Mucosa of stomach (tissue), 1 donor: ENCODE results near the gene SMC3.
"Not testable (repeated sequence)": the region's sequence is repeated elsewhere in the genome, so short reads cannot be mapped to it uniquely, and the experiment has no call there.

Experiments used
- H3K27me3 ChIP-seq: one replicate; pipeline ENCODE4 v1.7.0; 2013; ENCODE audit warnings: mild to moderate bottlenecking, low read length; ENCODE audit not compliant: control insufficient read depth, insufficient read depth
- H3K36me3 ChIP-seq: one replicate; pipeline ENCODE4 v1.7.0; 2013; ENCODE audit warnings: low read length; ENCODE audit not compliant: control insufficient read depth, insufficient read depth
- H3K4me1 ChIP-seq: one replicate; pipeline ENCODE4 v1.7.0; 2013; ENCODE audit warnings: mild to moderate bottlenecking, low read length; ENCODE audit not compliant: control insufficient read depth, insufficient read depth
- H3K4me3 ChIP-seq: one replicate; pipeline ENCODE4 v1.7.0; 2013; ENCODE audit warnings: low read length
- H3K9ac ChIP-seq: one replicate; pipeline ENCODE4 v1.7.0; 2013; ENCODE audit warnings: mild to moderate bottlenecking, low read length, moderate library complexity
- H3K9me3 ChIP-seq: one replicate; pipeline ENCODE4 v1.7.0; 2013; ENCODE audit warnings: mild to moderate bottlenecking, low read length, moderate library complexity; ENCODE audit not compliant: control insufficient read depth
- donor health status: Pancreatic carcinoma.

The SMC3 gene

DNA sequence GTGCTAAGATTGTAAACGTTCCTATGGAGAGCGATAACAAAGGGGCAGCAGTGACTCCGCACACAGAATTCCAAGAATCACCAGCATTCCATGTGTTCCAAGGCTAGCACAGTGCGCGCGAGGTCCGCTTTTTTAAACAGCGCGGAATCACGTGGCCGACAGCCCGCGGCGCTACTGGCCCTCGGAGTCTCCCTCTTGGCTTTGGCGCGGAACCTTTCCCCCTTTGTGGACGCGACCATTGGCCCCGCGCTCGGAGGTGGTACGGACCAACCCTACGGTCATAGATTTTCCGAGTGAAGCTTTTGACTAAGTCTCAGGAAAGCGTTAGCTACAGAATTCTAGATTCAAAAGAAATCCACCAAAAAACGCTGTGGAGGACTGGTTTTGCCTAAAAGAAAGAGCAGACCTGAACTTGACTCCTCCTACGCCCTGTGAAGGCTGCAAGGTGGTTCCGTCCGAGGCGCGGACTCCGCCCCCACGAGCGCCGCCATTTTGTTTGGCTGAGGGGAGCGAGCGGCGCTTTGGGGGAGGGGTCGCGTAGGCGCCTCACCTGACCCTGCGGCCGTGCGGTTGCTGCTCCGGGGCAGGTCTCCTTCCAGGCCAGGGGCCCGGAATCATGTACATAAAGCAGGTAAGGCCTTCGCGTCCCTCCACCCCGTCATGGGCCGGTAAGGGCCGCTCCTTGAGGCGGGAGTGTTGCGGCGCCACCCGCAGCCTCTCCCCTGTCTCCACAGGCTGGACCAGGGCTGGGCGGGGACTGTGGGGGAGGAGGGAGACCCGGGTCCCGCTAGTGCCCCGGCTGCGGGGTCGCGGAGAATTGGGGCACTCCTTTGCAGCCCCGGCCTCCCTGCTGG, at the start of gene SMC3:
TSS of gene SMC3 (plus strand) at position 495 of the 854 bp plus-strand sequence. CDS start at position 617, 122 bp downstream.
- Histone ChIP-seq H3K36me3 (no peaks in the 10 kb centered on the region), H3K9me3 (no peaks in the 10 kb centered on the region), H3K27me3 (peaks cover 16% of the 10 kb centered on the region), H3K4me1 (no peaks in the 10 kb centered on the region), H3K9ac (peak within 1 kb of the TSS; percentile 90), H3K4me3 (peak within 1 kb of the TSS; percentile 86)

GRCh38 chr10:110522365-110522988, 45.0 kb upstream of the SMC3 start:
- H3K9ac ChIP-seq: no peak overlapping the region
- no peak overlapping the region for H3K4me3 ChIP-seq
- no peaks in the 10 kb centered on the region for H3K9me3 ChIP-seq
- peaks cover 71% of the 10 kb centered on the region for H3K27me3 ChIP-seq
- no peaks in the 10 kb centered on the region for H3K36me3 ChIP-seq
- H3K4me1 ChIP-seq: no peaks in the 10 kb centered on the region

- no peaks in the 10 kb centered on the region for H3K36me3 ChIP-seq
- H3K4me3 ChIP-seq: no peak overlapping the region
- no peaks in the 10 kb centered on the region for H3K9me3 ChIP-seq
- H3K9ac ChIP-seq: no peak overlapping the region
- no peaks in the 10 kb centered on the region for H3K4me1 ChIP-seq
- peaks cover 76% of the 10 kb centered on the region for H3K27me3 ChIP-seq
Observed at GRCh38 chr10:110523736-110524135, 43.8 kb upstream of the SMC3 start.

- no peaks in the 10 kb centered on the region for H3K36me3 ChIP-seq
- H3K4me1 ChIP-seq: no peaks in the 10 kb centered on the region
- H3K9ac ChIP-seq: no peak overlapping the region
- H3K9me3 ChIP-seq: no peaks in the 10 kb centered on the region
- no peak overlapping the region for H3K4me3 ChIP-seq
- peaks cover 75% of the 10 kb centered on the region for H3K27me3 ChIP-seq
Observed at GRCh38 chr10:110524179-110524858, 43.2 kb upstream of the SMC3 start.

DNA sequence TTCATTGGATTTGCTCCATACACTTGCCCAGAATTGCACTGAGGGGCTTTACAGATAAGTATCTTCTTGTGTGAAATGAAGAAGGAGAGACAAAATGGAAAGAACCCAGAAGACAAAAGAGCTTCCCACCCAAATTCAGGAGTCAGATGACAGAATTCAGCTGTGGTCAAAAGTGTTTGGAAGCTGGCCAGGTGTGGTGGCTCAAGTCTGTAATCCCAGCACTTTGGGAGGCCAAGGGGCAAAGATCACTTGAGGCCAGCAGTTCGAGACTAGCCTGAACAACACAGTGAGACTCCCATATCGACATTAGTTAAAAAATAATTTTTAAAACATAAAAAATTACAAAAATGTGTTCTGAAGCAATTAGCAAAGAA, 42.6 kb upstream of the SMC3 start:
- Histone ChIP-seq H3K9me3 (no peaks in the 10 kb centered on the region), H3K27me3 (peaks cover 77% of the 10 kb centered on the region), H3K36me3 (no peaks in the 10 kb centered on the region), H3K9ac (no peak overlapping the region), H3K4me1 (no peaks in the 10 kb centered on the region), H3K4me3 (no peak overlapping the region)

DNA sequence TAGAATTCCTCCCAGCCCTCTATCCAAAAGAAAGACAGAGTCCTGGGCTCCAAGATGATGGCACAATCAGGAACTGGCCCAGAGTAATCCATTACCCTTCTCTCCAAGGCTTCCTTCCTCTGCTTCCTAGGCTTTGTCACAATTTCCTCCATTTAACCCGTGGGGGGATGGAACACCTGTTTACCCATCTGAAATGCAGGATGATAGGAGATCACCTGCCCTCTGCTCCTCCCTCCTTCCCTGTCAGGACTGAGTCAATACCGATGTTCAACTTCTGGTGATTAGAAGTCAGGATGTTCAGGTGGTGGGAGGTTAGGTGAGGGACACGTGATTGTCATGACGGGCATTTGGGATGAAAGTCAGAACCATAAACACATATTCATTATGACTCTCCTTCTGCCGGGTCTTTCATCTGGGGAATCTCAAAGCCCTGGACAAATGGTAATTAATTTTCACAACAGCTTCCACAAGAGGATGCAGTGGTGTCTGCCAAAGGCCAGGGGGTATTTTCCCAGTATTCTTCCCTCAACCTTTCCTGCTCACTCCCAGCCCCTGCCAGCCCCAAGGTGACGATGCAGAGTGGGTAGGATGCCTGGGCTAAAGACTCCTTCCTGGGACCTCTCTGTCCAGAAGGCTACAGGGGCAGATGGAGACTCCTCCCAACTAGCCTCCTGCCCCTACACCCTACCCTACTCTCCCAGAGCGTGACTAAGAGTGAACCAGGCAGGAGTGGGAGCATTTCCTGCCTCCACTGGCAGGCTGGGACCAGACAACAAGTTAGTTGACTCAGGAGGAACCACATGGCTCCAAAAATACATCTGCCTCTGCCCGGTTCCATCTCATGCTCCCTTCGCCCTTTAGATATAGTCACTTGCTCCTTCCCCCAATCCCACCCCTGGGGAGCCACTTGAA, 41.9 kb upstream of the SMC3 start:
- Histone ChIP-seq H3K27me3 (peaks cover 82% of the 10 kb centered on the region), H3K9me3 (no peaks in the 10 kb centered on the region), H3K4me1 (no peaks in the 10 kb centered on the region), H3K9ac (no peak overlapping the region), H3K36me3 (no peaks in the 10 kb centered on the region), H3K4me3 (no peak overlapping the region)

DNA sequence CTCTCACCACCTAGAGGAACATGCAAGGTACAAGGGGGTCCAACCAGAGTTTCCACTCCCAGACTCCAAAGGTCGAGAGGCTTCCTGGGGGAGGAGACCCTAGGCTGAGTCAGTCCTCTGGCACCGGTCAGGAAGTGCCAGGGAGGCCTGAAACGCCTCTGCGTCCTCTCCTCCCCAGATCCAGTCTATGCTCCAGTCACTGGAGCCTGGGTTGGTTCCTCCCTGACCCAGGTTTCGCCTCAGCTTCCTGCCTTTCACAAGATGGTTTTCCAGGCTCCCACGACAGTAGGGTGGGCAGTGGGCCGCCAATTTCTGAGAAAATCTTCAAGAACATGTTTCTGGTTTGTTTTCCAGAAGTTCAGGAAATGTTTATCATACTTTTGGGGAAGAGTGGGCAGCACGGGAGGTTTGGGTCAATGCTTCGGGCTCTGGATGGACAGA, 39.7 kb upstream of the SMC3 start:
- H3K27me3 ChIP-seq: peaks cover 80% of the 10 kb centered on the region
- no peaks in the 10 kb centered on the region for H3K9me3 ChIP-seq
- no peak overlapping the region for H3K4me3 ChIP-seq

DNA sequence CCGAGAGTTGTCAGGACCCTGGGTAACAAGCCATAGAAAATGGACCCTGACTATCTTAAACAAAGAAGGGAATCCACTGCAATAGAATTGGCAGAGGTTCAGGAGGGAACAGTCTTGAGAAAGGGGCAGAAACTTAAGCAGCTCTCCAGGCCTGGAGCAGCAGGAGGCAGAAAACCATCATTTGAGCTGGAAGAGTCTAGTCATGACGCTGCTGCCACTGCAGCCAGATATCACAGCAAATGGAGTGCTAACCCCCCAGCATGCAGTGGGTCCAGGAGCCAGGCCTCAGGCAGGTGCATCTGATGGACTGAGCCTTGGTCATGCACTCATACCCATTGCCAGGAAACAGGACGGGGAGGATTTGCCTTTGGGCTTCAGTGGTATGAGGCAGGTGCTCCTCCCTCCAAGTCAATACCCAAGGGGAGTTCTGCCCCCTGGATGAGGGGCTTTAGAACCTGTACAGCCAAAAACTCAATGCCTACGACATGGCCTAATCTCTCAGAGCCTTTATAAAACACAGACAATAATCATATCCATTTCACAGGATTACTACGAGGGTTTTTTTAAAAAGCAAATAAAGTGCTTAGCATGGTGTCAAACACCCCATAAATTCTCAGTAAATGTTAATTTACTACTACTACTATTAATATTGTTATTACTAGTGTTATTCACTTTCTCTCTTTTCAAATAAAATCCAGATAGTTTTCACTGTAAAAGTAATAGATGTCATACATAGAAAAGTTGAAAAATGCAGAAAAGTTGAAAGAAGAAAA, 39.1 kb upstream of the SMC3 start:
- H3K9me3 ChIP-seq: no peaks in the 10 kb centered on the region
- H3K4me3 ChIP-seq: no peak overlapping the region
- no peak overlapping the region for H3K9ac ChIP-seq
- no peaks in the 10 kb centered on the region for H3K36me3 ChIP-seq
- no peaks in the 10 kb centered on the region for H3K4me1 ChIP-seq
- H3K27me3 ChIP-seq: peaks cover 78% of the 10 kb centered on the region

More for the DNA sequence above, 39.7 kb upstream of the SMC3 start:
- Histone ChIP-seq H3K36me3 (no peaks in the 10 kb centered on the region), H3K9ac (no peak overlapping the region), H3K4me1 (no peaks in the 10 kb centered on the region)

GRCh38 chr10:110528997-110529524, 38.4 kb upstream of the SMC3 start:
- H3K9me3 ChIP-seq, H3K36me3 ChIP-seq, H3K4me3 ChIP-seq, H3K9ac ChIP-seq, H3K4me1 ChIP-seq: not testable (repeated sequence)
- H3K27me3 ChIP-seq: peaks cover 72% of the 10 kb centered on the region

GRCh38 chr10:110529596-110530011, 37.9 kb upstream of the SMC3 start:
- peaks cover 72% of the 10 kb centered on the region for H3K27me3 ChIP-seq
- H3K4me1 ChIP-seq: no peaks in the 10 kb centered on the region
- no peaks in the 10 kb centered on the region for H3K9me3 ChIP-seq
- no peaks in the 10 kb centered on the region for H3K36me3 ChIP-seq
- H3K9ac ChIP-seq: no peak overlapping the region
- H3K4me3 ChIP-seq: no peak overlapping the region
